Stomach smooth muscle (tissue), 2 donors: ENCODE results near the gene TRIOBP.
A peak's percentile ranks its signal among the peaks of the same experiment; 100 is the strongest.

Experiments used
- H3K27ac ChIP-seq: one replicate; pipeline ENCODE4 v1.7.0; 2013; ENCODE audit warnings: mild to moderate bottlenecking, low read length, inconsistent platforms
- H3K27me3 ChIP-seq, 2 donors: one replicate each; pipeline ENCODE4 v1.7.0; 2013; ENCODE audit warnings: low read length in 2 of 2; ENCODE audit not compliant: insufficient read depth in 2 of 2, control insufficient read depth in 1 of 2
- H3K36me3 ChIP-seq, 2 donors: one replicate each; pipeline ENCODE4 v1.7.0; 2013; ENCODE audit warnings: low read length in 2 of 2; ENCODE audit not compliant: control insufficient read depth in 2 of 2, insufficient read depth in 2 of 2
- H3K4me1 ChIP-seq: one replicate; pipeline ENCODE4 v1.7.0; 2013; ENCODE audit warnings: low read length; ENCODE audit not compliant: control insufficient read depth, insufficient read depth
- H3K4me3 ChIP-seq, 2 donors: one replicate each; pipeline ENCODE4 v1.7.0; 2013; ENCODE audit warnings: low read length in 2 of 2
- H3K9ac ChIP-seq, 2 donors: one replicate each; pipeline ENCODE4 v1.7.0; 2013; ENCODE audit warnings: low read length in 2 of 2, mild to moderate bottlenecking in 1 of 2
- H3K9me3 ChIP-seq, 2 donors: one replicate each; pipeline ENCODE4 v1.7.0; 2013; ENCODE audit warnings: low read length in 2 of 2; ENCODE audit not compliant: control insufficient read depth in 2 of 2
- donor health status: healthy.
- donor health status: Pancreatic carcinoma.

The TRIOBP gene

GRCh38 chr22:37752189-37753087, 55.6 kb downstream of the TRIOBP start:
- H3K4me1 ChIP-seq: peaks cover 67% of the 10 kb centered on the region
- peak overlapping the region; percentile 32 to 47 for H3K4me3 ChIP-seq
- peak overlapping the region; percentile 93 for H3K27ac ChIP-seq
- H3K36me3 ChIP-seq: peaks cover 20 to 27% of the 10 kb centered on the region in 2 donors
- H3K27me3 ChIP-seq: no peaks in the 10 kb centered on the region
- no peaks in the 10 kb centered on the region for H3K9me3 ChIP-seq
- H3K9ac ChIP-seq: peak overlapping the region; percentile 41 to 68

GRCh38 chr22:37753746-37754145, 56.9 kb downstream of the TRIOBP start:
- Histone ChIP-seq H3K4me1 (peaks cover 54% of the 10 kb centered on the region), H3K9ac (peak overlapping the region in 1 of 2 donors; percentile 41), H3K27ac (peak overlapping the region; percentile 93), H3K4me3 (no peak overlapping the region), H3K9me3 (no peaks in the 10 kb centered on the region), H3K36me3 (peaks cover 28 to 40% of the 10 kb centered on the region in 2 donors), H3K27me3 (no peaks in the 10 kb centered on the region)

GRCh38 chr22:37757663-37758062, 60.8 kb downstream of the TRIOBP start:
- Histone ChIP-seq H3K36me3 (peaks cover 46 to 52% of the 10 kb centered on the region in 2 donors), H3K9ac (no peak overlapping the region), H3K4me1 (peaks cover 16% of the 10 kb centered on the region), H3K9me3 (no peaks in the 10 kb centered on the region), H3K27ac (no peak overlapping the region), H3K27me3 (no peaks in the 10 kb centered on the region), H3K4me3 (no peak overlapping the region)

DNA sequence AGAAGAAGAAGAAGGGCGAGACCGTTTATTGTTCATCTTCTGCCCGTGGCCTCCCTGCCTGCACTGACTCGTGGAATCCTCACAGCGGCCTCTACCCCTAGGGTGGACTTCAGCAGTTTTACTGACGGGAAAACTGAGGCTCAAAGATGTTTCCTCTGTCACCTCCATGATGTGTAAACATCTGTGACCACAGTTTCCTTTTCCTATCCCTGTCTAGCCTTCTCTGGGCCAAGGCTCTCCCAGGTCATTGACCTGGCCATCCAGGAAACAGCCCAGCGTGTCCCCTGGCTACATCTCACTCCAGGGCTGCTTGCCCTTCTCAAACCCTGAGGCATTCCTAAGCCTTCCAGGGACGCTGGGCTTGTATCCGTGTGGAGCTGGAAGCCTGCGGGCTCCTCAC, 61.8 kb downstream of the TRIOBP start:
- Histone ChIP-seq H3K9ac (no peak overlapping the region), H3K27ac (no peak overlapping the region), H3K4me3 (no peak overlapping the region), H3K36me3 (peaks cover 52 to 59% of the 10 kb centered on the region in 2 donors), H3K9me3 (no peaks in the 10 kb centered on the region), H3K4me1 (peaks cover 6% of the 10 kb centered on the region), H3K27me3 (no peaks in the 10 kb centered on the region)

- Histone ChIP-seq H3K9me3 (no peaks in the 10 kb centered on the region), H3K36me3 (peaks cover 56 to 64% of the 10 kb centered on the region in 2 donors), H3K4me1 (peaks cover 3% of the 10 kb centered on the region), H3K9ac (no peak overlapping the region), H3K27ac (no peak overlapping the region), H3K27me3 (no peaks in the 10 kb centered on the region), H3K4me3 (no peak overlapping the region)
These were observed 62.4 kb downstream of the TRIOBP start for GRCh38 chr22:37759281-37759680.

DNA sequence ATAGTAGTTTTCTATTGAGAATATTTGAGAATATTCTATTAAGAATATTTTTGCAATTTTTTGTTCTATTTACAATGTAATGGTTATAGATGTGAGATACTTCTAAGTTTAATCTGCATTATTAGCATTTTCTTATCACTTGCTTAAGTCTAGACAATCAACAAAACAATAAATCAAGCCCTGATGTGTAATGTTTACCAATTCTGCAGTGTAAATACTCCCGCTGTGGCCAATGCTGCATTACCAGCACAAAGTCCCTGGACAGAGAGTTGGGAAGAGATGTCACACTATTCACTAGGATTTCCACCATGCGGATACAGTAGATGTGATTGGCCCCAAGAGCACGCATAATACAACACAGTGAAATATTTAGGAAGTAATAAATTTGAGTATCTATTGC, 63.3 kb downstream of the TRIOBP start:
- no peak overlapping the region for H3K9ac ChIP-seq
- H3K4me3 ChIP-seq: no peak overlapping the region
- no peaks in the 10 kb centered on the region for H3K27me3 ChIP-seq
- H3K36me3 ChIP-seq: peaks cover 48 to 59% of the 10 kb centered on the region in 2 donors
- no peaks in the 10 kb centered on the region for H3K9me3 ChIP-seq
- no peak overlapping the region for H3K27ac ChIP-seq
- H3K4me1 ChIP-seq: peaks cover 2% of the 10 kb centered on the region

DNA sequence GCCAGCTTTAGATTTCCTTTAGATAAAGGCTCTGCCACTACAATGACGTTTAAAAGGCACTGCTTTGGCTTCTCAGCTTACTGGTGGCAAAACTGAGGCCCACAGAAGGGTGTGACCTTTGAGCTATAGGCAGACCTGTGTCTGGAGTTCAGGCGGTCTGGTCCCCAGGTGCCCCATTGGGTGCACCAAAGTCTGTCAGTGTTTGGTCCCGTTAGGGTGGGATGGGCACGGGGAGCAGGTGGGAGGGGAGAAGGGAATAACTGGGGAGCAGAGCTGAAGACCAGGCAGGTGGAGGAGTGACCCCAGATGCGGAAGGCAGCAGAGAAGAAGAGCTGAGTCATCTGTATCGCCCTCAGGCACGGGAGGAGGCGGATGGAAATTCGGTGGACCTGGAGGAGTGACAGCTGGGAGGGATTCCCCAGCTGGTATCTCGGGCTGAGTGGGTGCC, 65.6 kb downstream of the TRIOBP start:
- H3K9ac ChIP-seq: no peak overlapping the region
- H3K36me3 ChIP-seq: peaks cover 43 to 48% of the 10 kb centered on the region in 2 donors
- H3K4me1 ChIP-seq: peaks cover 2% of the 10 kb centered on the region
- H3K4me3 ChIP-seq: no peak overlapping the region
- H3K9me3 ChIP-seq: no peaks in the 10 kb centered on the region
- no peaks in the 10 kb centered on the region for H3K27me3 ChIP-seq
- no peak overlapping the region for H3K27ac ChIP-seq

GRCh38 chr22:37763012-37763411, 66.2 kb downstream of the TRIOBP start:
- Histone ChIP-seq H3K27me3 (no peaks in the 10 kb centered on the region), H3K4me3 (no peak overlapping the region), H3K4me1 (peaks cover 2% of the 10 kb centered on the region), H3K9me3 (no peaks in the 10 kb centered on the region), H3K9ac (no peak overlapping the region), H3K36me3 (peaks cover 45 to 48% of the 10 kb centered on the region in 2 donors), H3K27ac (no peak overlapping the region)

GRCh38 chr22:37763652-37764051, 66.8 kb downstream of the TRIOBP start:
- Histone ChIP-seq H3K36me3 (peaks cover 41 to 44% of the 10 kb centered on the region in 2 donors), H3K9ac (no peak overlapping the region), H3K4me1 (peaks cover 2% of the 10 kb centered on the region), H3K9me3 (no peaks in the 10 kb centered on the region), H3K27me3 (no peaks in the 10 kb centered on the region), H3K27ac (no peak overlapping the region), H3K4me3 (no peak overlapping the region)

- H3K27ac ChIP-seq: no peak overlapping the region
- no peaks in the 10 kb centered on the region for H3K27me3 ChIP-seq
- H3K4me1 ChIP-seq: peaks cover 2% of the 10 kb centered on the region
- H3K4me3 ChIP-seq: no peak overlapping the region
- H3K36me3 ChIP-seq: peaks cover 41 to 43% of the 10 kb centered on the region in 2 donors
- no peaks in the 10 kb centered on the region for H3K9me3 ChIP-seq
- no peak overlapping the region for H3K9ac ChIP-seq
These were observed 67.8 kb downstream of the TRIOBP start for GRCh38 chr22:37764622-37765021.

DNA sequence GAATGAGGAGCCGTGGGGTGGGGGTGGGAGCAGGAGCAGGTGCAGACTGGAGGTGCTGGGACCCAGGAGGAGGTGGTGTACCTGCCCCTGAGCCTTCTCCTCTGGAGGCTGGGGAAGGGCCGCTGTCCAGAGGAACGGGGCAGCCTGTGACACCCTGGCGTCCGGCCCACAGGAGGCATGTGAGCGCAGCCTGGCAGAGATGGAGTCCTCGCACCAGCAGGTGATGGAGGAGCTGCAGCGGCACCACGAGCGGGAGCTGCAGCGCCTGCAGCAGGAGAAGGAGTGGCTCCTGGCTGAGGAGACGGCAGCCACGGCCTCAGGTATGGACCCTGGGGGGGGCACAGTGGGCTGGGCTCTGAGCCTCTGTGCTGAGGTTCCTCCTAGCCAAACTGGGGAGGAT, 68.7 kb downstream of the TRIOBP start:
- Histone ChIP-seq H3K4me3 (no peak overlapping the region), H3K9ac (no peak overlapping the region), H3K27ac (no peak overlapping the region), H3K27me3 (no peaks in the 10 kb centered on the region), H3K9me3 (no peaks in the 10 kb centered on the region), H3K36me3 (peaks cover 38% of the 10 kb centered on the region in 2 donors), H3K4me1 (peaks cover 2% of the 10 kb centered on the region)
